Measurements from ENCODE around the gene GLYR1. TPM values are rescaled to one million over a fixed set of nuclear protein-coding genes. Genes with fewer than 3 reads are reported as not detected.

The GLYR1 gene
- total and polyA plus RNA-seq, 2 of the 4 experiments (the other 2 are of a cell fraction) = 26.0 to 54.2 TPM

DNA sequence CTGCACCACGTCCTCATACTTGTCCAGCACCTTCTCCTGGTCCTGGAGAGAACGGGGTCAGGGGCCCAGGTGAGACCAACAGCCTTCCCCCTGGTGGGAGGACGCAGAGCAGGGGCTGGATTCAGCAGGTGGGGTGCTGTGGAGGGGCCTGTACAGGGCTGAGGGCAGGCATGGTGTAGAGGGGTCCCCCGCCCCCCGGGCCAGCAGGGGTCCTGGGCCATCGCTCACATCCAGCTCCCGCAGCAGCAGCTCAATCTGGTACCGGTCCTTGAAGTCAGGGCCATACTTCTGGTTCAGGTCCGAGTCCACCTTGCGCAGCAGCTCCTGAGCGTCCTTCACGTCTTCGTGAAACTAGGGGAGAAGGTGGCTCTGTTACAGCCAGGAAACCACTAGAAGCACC is 48.3 kb upstream of the GLYR1 start:
- Histone ChIP-seq H3K4me3 (ENCODE audit: insufficient read depth, low read depth, low read length) (no peak overlapping the region), H2AFZ (replicated peaks; ENCODE audit: low read length, poor library complexity) (no peak overlapping the region), H3K56ac (ENCODE audit: extremely low read depth, insufficient read depth, low read length) (no peak overlapping the region), H2AK5ac (ENCODE audit: low read depth, low read length) (no peak overlapping the region), H3K27me3 (ENCODE audit: control insufficient read depth, insufficient read depth, low read length) (no peaks in the 10 kb centered on the region), H3K14ac (replicated peaks; ENCODE audit: low read depth, low read length) (no peak overlapping the region), H2BK5ac (ENCODE audit: low read depth, low read length, poor library complexity, severe bottlenecking) (no peak overlapping the region), H4K20me1 (ENCODE audit: insufficient read depth, low read length) (no peaks in the 10 kb centered on the region), H3K9ac (ENCODE audit: low read depth, low read length) (no peak overlapping the region), H2AK9ac (replicated peaks; ENCODE audit: low read depth, low read length, poor library complexity) (no peak overlapping the region), H4K5ac (ENCODE audit: low read depth, low read length) (no peak overlapping the region), H3K4me1 (ENCODE audit: control insufficient read depth, insufficient read depth, low read length) (peaks cover 8% of the 10 kb centered on the region), H3K9me1 (ENCODE audit: insufficient read depth, low read length) (0 out of 2 replicates have a peak, but pooled peaks cover 2% of the 10 kb centered on the region), H4K8ac (ENCODE audit: low read depth in 2 of 2, low read length in 2 of 2) (no peak overlapping the region), H3K36me3 (ENCODE audit: control insufficient read depth, insufficient read depth, low read length) (no peaks in the 10 kb centered on the region; the same call in 1 of the 2 replicates), H3K4ac (ENCODE audit: low read depth, low read length) (no peak overlapping the region), H4K91ac (ENCODE audit: insufficient read depth, low read depth, low read length) (no peak overlapping the region), H3K79me1 (ENCODE audit: low read depth in 1 of 2, low read length in 2 of 2) (no peaks in the 10 kb centered on the region), H2BK120ac (ENCODE audit: low read depth, low read length) (no peak overlapping the region), H3K9me3 (ENCODE audit: control insufficient read depth, insufficient read depth, low read length) (peaks cover 4% of the 10 kb centered on the region), H3K18ac (ENCODE audit: low read depth, low read length) (no peak overlapping the region), H3K4me2 (ENCODE audit: low read depth, low read length) (no peak overlapping the region), H2BK15ac (ENCODE audit: low read depth, low read length) (no peak overlapping the region), H3K23ac (ENCODE audit: low read depth, low read length) (no peak overlapping the region), H2BK20ac (ENCODE audit: low read depth, low read length) (no peak overlapping the region), H3K27ac (ENCODE audit: insufficient read depth, low read length) (no peak overlapping the region)
- no peak for ATAC-seq (ENCODE audit: low read depth)
- dilution Hi-C loops (cut with HindIII; ENCODE audit: low sequenced_read_pairs, unreplicated experiment) = no loop called here
- ChIA-PET POLR2A (ENCODE audit: unreplicated experiment) (no interaction called here), CTCF (interaction anchor here (0.6 kb wide), 2 partner anchors 38 to 177 kb away, joined by 3 read pairs; no protein-coding TSS in a partner anchor)
- intact Hi-C loops (cut with micrococcal nuclease) = no loop called here
- in situ Hi-C loops (cut with MboI; ENCODE audit: low sequenced_read_pairs) = no loop called here
- 100% methylated on average over 1 of the region's 13 CpGs; no CpG with 5 or more reads in 1 of the 2 experiments for WGBS, 2 experiments (ENCODE audit: extremely low coverage in 2 of 2, insufficient read length in 1 of 2)
- DNase-seq = no peak
- TF ChIP-seq MAFK (IDR thresholded peaks at IDR 0.05; ENCODE audit: low read depth, low read length) (no peak), RAD21 (IDR thresholded peaks at IDR 0.05; ENCODE audit: low read length) (no peak), MAZ (IDR thresholded peaks at IDR 0.05; ENCODE audit: borderline replicate concordance, low read depth, low read length) (no peak)
- TF ChIP-seq, protein P1, sequence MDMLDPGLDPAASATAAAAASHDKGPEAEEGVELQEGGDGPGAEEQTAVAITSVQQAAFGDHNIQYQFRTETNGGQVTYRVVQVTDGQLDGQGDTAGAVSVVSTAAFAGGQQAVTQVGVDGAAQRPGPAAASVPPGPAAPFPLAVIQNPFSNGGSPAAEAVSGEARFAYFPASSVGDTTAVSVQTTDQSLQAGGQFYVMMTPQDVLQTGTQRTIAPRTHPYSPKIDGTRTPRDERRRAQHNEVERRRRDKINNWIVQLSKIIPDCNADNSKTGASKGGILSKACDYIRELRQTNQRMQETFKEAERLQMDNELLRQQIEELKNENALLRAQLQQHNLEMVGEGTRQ (IDR thresholded peaks at IDR 0.05; ENCODE audit: low read depth, low read length) = no peak
- BruUV-seq (replicated peaks) = no TSS peak
